D721Med (cell line): Measurements from ENCODE around the gene MR1.

Experiments
- DNase-seq: peaks from one replicate; pipeline ENCODE4 v3.0.0; 2011; ENCODE audit warnings: low spot score; ENCODE audit not compliant: insufficient read length
- FAIRE-seq: peaks from 2 replicates; lab custom pipeline; 2011; peaks lifted over from hg19 to GRCh38; lab: Jason Lieb, UNC
- CTCF ChIP-seq: IDR thresholded peaks from 2 replicates; pipeline ENCODE4 v1.5.1; 2012; ENCODE audit warnings: mild to moderate bottlenecking, control low read depth; ENCODE audit not compliant: insufficient read depth; ENCODE audit errors: missing control alignments

MR1 gene

GRCh38 chr1:181064011-181064623 lies 30.3 kb downstream of the MR1 start:
- no peak for TF ChIP-seq CTCF
- no peak for DNase-seq
- no peak for FAIRE-seq

- DNase-seq (no peak), FAIRE-seq (no peak)
- no peak for TF ChIP-seq CTCF
These were observed 30.9 kb downstream of the MR1 start for GRCh38 chr1:181064702-181065101.

GRCh38 chr1:181073638-181074037 lies 39.9 kb downstream of the MR1 start:
- FAIRE-seq (no peak), DNase-seq (no peak)
- no peak for TF ChIP-seq CTCF

DNA sequence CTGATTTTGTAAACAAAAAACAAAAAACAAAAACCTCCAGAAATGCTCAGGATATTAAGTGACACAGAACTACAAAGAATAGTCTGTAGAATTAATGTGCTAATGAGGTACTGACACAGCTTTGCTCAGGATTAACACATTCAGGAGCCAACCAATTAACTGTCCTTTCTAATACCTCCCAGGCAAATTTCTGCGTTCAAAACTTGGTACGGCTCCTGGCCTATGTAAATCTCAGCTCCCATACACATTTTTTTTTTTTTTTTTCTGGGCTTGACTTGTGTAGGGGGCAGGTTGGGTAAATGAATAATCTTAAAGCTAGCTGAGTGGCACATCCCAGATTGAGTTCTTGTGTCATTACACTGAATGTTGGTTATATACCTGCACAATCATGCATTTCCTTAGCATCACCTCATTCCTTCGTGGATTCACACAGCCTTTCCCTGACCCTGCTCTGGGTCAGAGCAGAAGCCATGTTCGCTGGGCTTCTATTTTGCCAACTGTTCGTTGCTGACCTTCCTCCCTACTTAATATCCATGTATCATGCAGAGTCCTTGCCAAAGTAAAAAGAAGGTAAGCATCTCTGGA lies 42.1 kb downstream of the MR1 start:
- no peak for TF ChIP-seq CTCF
- FAIRE-seq (peak; percentile 69), DNase-seq (peak; percentile 83)

GRCh38 chr1:181076852-181077251 lies 43.1 kb downstream of the MR1 start:
- FAIRE-seq (no peak), DNase-seq (no peak)
- no peak for TF ChIP-seq CTCF

DNA sequence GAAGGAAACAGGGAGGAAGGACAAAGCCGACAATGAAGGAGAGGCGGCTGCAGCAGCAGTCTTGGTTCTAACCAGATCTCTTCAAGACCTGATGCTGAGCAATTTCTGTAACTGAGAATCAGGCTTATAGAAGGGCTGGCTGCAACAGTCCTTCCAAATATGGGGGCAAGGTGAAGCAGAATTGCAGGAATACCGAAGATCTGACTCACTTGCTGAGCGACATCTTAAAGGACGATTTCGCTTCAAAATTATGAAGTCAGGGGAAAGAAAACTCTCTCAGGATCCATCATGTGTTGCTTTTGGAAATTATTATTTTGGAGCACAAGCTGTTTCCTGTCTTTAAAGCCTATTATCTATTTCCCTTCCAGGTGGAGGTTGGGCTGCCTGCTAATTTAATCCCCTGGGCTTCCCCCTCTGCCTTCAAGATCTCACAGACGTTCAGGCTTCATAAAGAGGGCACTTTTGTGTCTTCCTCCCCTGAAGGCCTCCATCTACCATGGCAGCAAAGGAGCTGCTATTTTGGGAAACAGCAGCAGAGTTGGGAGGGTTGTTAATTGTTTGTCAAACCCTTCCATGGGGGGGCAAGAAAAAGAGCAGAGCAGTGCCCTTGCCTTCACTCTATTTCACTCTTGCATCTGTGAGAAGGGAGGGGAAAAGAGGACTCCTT lies 43.9 kb downstream of the MR1 start:
- TF ChIP-seq CTCF, result no peak
- DNase-seq (no peak), FAIRE-seq (no peak)

DNA sequence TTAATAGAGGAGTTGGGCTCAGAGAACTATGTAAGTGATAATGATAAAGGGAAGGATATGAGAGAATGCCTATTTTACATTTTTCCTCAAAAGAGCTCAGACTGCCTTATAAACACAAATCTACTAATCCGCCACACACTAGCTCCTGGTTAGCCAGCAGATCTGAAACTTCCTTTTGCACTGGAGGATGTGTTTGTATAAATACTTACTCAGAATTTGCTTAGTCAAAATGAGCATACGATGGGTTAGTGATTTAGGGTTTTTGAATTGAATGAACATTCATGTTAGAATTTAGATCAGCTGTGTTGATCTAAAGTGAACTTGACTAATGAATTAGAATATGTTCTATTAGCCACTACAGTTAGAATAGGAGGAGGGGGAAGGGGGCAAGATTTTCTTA lies 45.6 kb downstream of the MR1 start:
- FAIRE-seq, result no peak
- DNase-seq, result no peak
- TF ChIP-seq CTCF, result no peak
